Epithelial cell of proximal tubule (primary cell): ENCODE measurements around the gene SLC29A1. TPM values are rescaled to one million over a fixed set of nuclear protein-coding genes. Genes with fewer than 3 reads are reported as not detected.

Experiments used
- DNase-seq: peaks from one replicate; pipeline ENCODE4 v3.0.0-alpha.2; 2011; ENCODE audit warnings: low read depth
- H3K4me3 ChIP-seq: 2 replicates; pipeline ENCODE4 v1.5.1; 2011; ENCODE audit warnings: low read depth, mild to moderate bottlenecking, low read length
- total RNA-seq: library from RNA; depleted of rRNA; stranded (reverse); fragments of >200 nt; gene quantifications from 2 replicates; pipeline ENCODE4 v1.2.3, GENCODE V29; 2015
- TF ChIP-seq, protein P1 (sequence below): conservative IDR thresholded peaks from 2 replicates; pipeline ENCODE4 v1.5.1; 2012; ENCODE audit warnings: low read depth, mild to moderate bottlenecking, low read length

The SLC29A1 gene
- total RNA-seq, 1 donor from 2014 or later: 47.6 TPM

GRCh38 chr6:44198684-44199083, 24.7 kb upstream of the SLC29A1 start:
- H3K4me3 ChIP-seq: no peak overlapping the region
- TF ChIP-seq, protein P1, sequence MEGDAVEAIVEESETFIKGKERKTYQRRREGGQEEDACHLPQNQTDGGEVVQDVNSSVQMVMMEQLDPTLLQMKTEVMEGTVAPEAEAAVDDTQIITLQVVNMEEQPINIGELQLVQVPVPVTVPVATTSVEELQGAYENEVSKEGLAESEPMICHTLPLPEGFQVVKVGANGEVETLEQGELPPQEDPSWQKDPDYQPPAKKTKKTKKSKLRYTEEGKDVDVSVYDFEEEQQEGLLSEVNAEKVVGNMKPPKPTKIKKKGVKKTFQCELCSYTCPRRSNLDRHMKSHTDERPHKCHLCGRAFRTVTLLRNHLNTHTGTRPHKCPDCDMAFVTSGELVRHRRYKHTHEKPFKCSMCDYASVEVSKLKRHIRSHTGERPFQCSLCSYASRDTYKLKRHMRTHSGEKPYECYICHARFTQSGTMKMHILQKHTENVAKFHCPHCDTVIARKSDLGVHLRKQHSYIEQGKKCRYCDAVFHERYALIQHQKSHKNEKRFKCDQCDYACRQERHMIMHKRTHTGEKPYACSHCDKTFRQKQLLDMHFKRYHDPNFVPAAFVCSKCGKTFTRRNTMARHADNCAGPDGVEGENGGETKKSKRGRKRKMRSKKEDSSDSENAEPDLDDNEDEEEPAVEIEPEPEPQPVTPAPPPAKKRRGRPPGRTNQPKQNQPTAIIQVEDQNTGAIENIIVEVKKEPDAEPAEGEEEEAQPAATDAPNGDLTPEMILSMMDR: no peak
- DNase-seq: no peak

- H3K4me3 ChIP-seq: no peak overlapping the region
- TF ChIP-seq, protein P1: no peak
- DNase-seq: no peak
Observed at GRCh38 chr6:44199883-44200282, 23.5 kb upstream of the SLC29A1 start.

GRCh38 chr6:44201200-44201599, 22.2 kb upstream of the SLC29A1 start:
- DNase-seq: no peak
- TF ChIP-seq, protein P1: no peak
- H3K4me3 ChIP-seq: no peak overlapping the region

GRCh38 chr6:44201638-44202303, 21.6 kb upstream of the SLC29A1 start:
- TF ChIP-seq, protein P1: no peak
- H3K4me3 ChIP-seq: no peak overlapping the region
- no peak for DNase-seq

GRCh38 chr6:44202332-44202971, 20.9 kb upstream of the SLC29A1 start:
- TF ChIP-seq, protein P1: no peak
- H3K4me3 ChIP-seq: no peak overlapping the region
- DNase-seq: no peak

DNA sequence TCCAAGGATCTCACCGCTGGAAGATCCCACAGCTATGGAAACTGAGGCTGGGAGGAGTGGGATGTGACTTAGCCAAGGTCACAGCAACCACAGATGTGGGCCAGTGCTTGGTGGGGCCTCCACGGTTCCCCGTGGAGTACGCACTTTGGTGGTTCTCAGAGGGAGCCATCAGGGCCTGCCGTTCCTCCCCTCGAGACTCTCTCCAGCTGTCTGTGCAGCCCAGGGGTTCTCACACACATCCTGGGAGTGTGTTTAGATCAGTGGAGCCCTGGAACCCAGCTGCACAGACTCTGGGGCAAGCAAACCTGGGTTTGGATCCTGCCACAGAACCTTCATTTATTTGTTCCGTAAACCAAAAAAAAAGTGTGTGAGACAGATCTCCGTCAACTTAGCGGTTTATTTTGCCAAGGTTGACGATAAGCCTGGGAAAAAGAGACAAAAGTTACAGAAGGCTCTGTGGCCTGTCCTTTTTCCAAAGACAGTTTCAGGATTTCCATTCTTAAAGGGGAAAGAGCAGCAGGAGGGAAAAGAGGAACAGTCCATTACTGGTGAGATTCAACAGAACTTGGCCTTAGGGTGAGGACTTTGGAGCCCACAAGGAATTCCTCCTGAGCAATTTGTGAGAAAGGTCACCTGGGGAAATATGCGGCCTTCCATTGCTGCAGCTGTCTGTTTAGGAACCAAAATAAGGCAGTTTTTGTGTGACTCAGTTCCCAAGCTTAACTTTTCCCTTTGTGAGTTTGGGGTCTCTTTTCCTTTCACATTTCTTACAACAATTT, 20.2 kb upstream of the SLC29A1 start:
- TF ChIP-seq, protein P1: no peak
- H3K4me3 ChIP-seq: no peak overlapping the region
- no peak for DNase-seq
